Measurements from ENCODE around the gene ADIG.

GRCh38 chr20:38538789-38539188 lies 42.2 kb upstream of the ADIG start:
- TF ChIP-seq CTCF (IDR thresholded peaks at IDR 0.05) (no peak), EP300 (IDR thresholded peaks at IDR 0.05) (no peak), POLR2A (IDR thresholded peaks at IDR 0.05) (no peak)

All from stomach (tissue), 4 donors.